Heart left ventricle (tissue), 13 donors: Measurements from ENCODE around the gene ITGA2.

Experiments
- POLR2A ChIP-seq, 2 donors: fragments of 450-650 bp; IDR thresholded peaks; one replicate each; pipeline ENCODE4 v1.6.1; 2017; ENCODE audit warnings: antibody characterized with exemption in 2 of 2, mild to moderate bottlenecking in 2 of 2, moderate library complexity in 2 of 2
- TF ChIP-seq, protein P1 (sequence below), 12 donors: fragments of 200-600 bp; sonication (generic) in 4 of 12; IDR thresholded peaks; one replicate each; pipeline versions ENCODE4 v1.5.0 to v1.8.0; 2018 to 2022; ENCODE audit warnings: antibody characterized with exemption in 12 of 12, mild to moderate bottlenecking in 5 of 12
- donor health status: ischemic (EF 13 %, LVEDD 7.1; RV severe dilation, severe dysfunction).
- donor health status: DM: no; HTN: yes; CAD: no.
- donor health status: DM: no; HTN: no; CAD: no.
- donor health status: ischemic (EF 25% LVEDD 6.9; RV normal size, moderate dysfunction).
- donor health status: ischemic (EF 25% LVEDD 5.7; RV mildly dilated, moderate dysfunction).
- donor health status: ischemic (EF 35%, LVEDD 5.7; RV mildly dilated, moderate dysfunction).
- donor health status: nonischemic (EF 11% LVEDD 7.7; RV severe dilation, severe dysfunction).
- donor health status: DM: yes; HTN: yes; CAD: no.
- donor health status: PGD.
- donor health status: ischemic (EF 29% LVEDD 5.4; RV normal size, mild dysfunction).
- donor health status: nonischemic (EF 23%, LVEDD 6.1; RV moderate dilation, normal function).

DNA sequence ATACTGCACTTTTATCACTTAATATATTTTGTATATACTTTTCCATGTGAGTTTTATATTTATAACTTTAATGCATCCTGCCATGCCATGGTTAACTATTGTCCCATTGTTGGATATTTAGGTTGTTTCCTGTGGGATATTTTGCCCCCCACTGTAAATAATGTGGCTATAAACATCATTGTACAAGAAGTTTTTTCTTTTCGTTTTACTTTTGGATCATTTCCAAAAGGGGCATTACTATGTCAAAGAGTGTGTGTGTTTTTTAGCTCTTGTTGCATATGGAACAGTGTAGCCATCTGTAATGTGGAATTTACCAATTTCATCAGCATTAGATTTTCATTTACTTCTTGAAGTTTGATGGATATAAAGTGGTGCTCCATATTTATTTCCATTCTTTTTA lies 13.3 kb downstream of the ITGA2 start:
- TF ChIP-seq, protein P1, sequence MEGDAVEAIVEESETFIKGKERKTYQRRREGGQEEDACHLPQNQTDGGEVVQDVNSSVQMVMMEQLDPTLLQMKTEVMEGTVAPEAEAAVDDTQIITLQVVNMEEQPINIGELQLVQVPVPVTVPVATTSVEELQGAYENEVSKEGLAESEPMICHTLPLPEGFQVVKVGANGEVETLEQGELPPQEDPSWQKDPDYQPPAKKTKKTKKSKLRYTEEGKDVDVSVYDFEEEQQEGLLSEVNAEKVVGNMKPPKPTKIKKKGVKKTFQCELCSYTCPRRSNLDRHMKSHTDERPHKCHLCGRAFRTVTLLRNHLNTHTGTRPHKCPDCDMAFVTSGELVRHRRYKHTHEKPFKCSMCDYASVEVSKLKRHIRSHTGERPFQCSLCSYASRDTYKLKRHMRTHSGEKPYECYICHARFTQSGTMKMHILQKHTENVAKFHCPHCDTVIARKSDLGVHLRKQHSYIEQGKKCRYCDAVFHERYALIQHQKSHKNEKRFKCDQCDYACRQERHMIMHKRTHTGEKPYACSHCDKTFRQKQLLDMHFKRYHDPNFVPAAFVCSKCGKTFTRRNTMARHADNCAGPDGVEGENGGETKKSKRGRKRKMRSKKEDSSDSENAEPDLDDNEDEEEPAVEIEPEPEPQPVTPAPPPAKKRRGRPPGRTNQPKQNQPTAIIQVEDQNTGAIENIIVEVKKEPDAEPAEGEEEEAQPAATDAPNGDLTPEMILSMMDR (IDR thresholded peaks at IDR 0.05), result no peak
- no peak for TF ChIP-seq POLR2A (IDR thresholded peaks at IDR 0.05)
